K562 (cell line): ENCODE measurements around the gene SERPINB5. TPM values are rescaled to one million over a fixed set of nuclear protein-coding genes. Genes with fewer than 3 reads are reported as not detected.

Experiments
- BRD9 ChIP-seq: fragments of 450-650 bp; IDR thresholded peaks from 2 replicates; pipeline ENCODE4 v1.6.1; 2018; ENCODE audit warnings: low read depth; ENCODE audit not compliant: partially characterized antibody
- REST ChIP-seq, 2 experiments: fragments of 450-650 bp; formaldehyde crosslinking in 1 of 2; IDR thresholded peaks; 2 replicates each; pipeline versions ENCODE4 v1.4.0 to v1.6.1; 2014 to 2020; ENCODE audit warnings: mild to moderate bottlenecking in 2 of 2, borderline replicate concordance in 1 of 2, low read depth in 1 of 2
- SMC3 ChIP-seq: conservative IDR thresholded peaks from 2 replicates; pipeline ENCODE4 v1.6.1; 2011; ENCODE audit warnings: low read depth, low read length, improper control_type of control experiment; ENCODE audit not compliant: insufficient read depth
- SP2 ChIP-seq: IDR thresholded peaks from 2 replicates; pipeline ENCODE4 v1.6.1; 2011; ENCODE audit warnings: mild to moderate bottlenecking, low read depth, low read length, moderate library complexity; ENCODE audit not compliant: poor library complexity, severe bottlenecking; ENCODE audit errors: extremely low read depth
- ZNF121 ChIP-seq: sonication (generic); formaldehyde crosslinking; conservative IDR thresholded peaks from 2 replicates; pipeline ENCODE4 v1.8.0; 2022; ENCODE audit warnings: missing genetic modification reagents
- polyA plus RNA-seq, 8 experiments: library from polyadenylated mRNA; depleted of rRNA in 4 of 8; stranded (reverse) in 5 of 8; unstranded in 3 of 8; fragments of >200 nt; fragmentation: Nextera tagmentation in 2 of 8; fragmentation: Illumina TruSeq in 1 of 8; extraction: Ambion mirVana in 2 of 8; extraction: Trizol in 1 of 8; gene quantifications; 2 replicates each; pipeline versions ENCODE4 v1.2.1 to v1.2.3, GENCODE V29; 2011 to 2014; ENCODE audit warnings: inconsistent platforms in 1 of 8, missing spikeins in 1 of 8
- total RNA-seq, 7 experiments: library from RNA; depleted of rRNA in 6 of 7; stranded (reverse); fragments of >200 nt in 6 of 7; fragmentation: Illumina TruSeq in 2 of 7; extraction: Trizol in 2 of 7; gene quantifications; 2 replicates each; pipeline versions ENCODE4 v1.2.1 to v1.2.3, GENCODE V29; 2011 to 2021; ENCODE audit warnings: low replicate concordance in 1 of 7

SERPINB5 gene
- total and polyA plus RNA-seq, 9 of the 15 experiments (the other 6 are each of a cell fraction or from before 2014, with no cell fraction given), result 0.05 to 1.4 (median 0.49) TPM; not detected in 1

GRCh38 chr18:63518178-63519012 is 41.6 kb downstream of the SERPINB5 start (continued):
- TF ChIP-seq REST (IDR thresholded peaks at IDR 0.05; ENCODE audit: borderline replicate concordance) (peak; percentile 52; the same call in 1 of the 2 replicates), REST (CRISPR knock-in tag; IDR thresholded peaks at IDR 0.05; ENCODE audit: low read depth) (no peak), SP2 (no peak), SMC3 (peak; percentile 47; the same call in 1 of the 2 replicates), BRD9 (no peak), ZNF121 (CRISPR knock-in tag) (no peak)
